Measurements from ENCODE around the gene ZNF638. TPM values are rescaled to one million over a fixed set of nuclear protein-coding genes. Genes with fewer than 3 reads are reported as not detected.

ZNF638 gene
- total RNA-seq, 1 experiment from 2014 or later = 80.8 TPM

GRCh38 chr2:71341645-71342044, 10.1 kb downstream of the ZNF638 start:
- no peak for ATAC-seq
- TF ChIP-seq CTCF (IDR thresholded peaks at IDR 0.05) (no peak), POLR2AphosphoS5 (IDR thresholded peaks at IDR 0.05; ENCODE audit: low read depth, low read length) (no peak), TCF7L2 (IDR thresholded peaks at IDR 0.05; ENCODE audit: low read depth, low read length) (no peak), REST (IDR thresholded peaks at IDR 0.05; ENCODE audit: insufficient read depth in 1 of 2, low read depth in 2 of 2, low read length in 1 of 2) (no peak), SIN3A (IDR thresholded peaks at IDR 0.05; ENCODE audit: borderline replicate concordance, insufficient read depth, low read depth, low read length) (no peak)
- intact Hi-C loops (cut with micrococcal nuclease; ENCODE audit: unreplicated experiment) (no loop called here), in situ Hi-C loops (cut with HindIII; ENCODE audit: low pct_unique_long_range_greater_than_20kb, low sequenced_read_pairs) (no loop called here)
- H3K27me3 ChIP-seq (ENCODE audit: control insufficient read depth, insufficient read depth, low read length) = no peaks in the 10 kb centered on the region
- no peaks in the 10 kb centered on the region for H3K36me3 ChIP-seq (ENCODE audit: control insufficient read depth, insufficient read depth, low read length)
- CTCF ChIA-PET = no interaction called here
- no TSS peak for BruUV-seq (replicated peaks)
- H3K27ac ChIP-seq (ENCODE audit: low read length) = no peak overlapping the region
- H3K4me3 ChIP-seq (ENCODE audit: low read depth in 2 of 2, low read length in 2 of 2) = no peak overlapping the region
- POLR2A ChIA-PET = no interaction called here
- no peak for DNase-seq (ENCODE audit: low read depth, low spot score)
- peaks cover 6% of the 10 kb centered on the region for H3K4me1 ChIP-seq (ENCODE audit: control insufficient read depth, insufficient read depth, low read length)
- H3K9me3 ChIP-seq (ENCODE audit: control insufficient read depth, insufficient read depth, low read depth, low read length) = no peaks in the 10 kb centered on the region

- CTCF ChIA-PET = no interaction called here
Observed at GRCh38 chr2:71346065-71346464, 14.5 kb downstream of the ZNF638 start.

More at GRCh38 chr2:71346065-71346464, 14.5 kb downstream of the ZNF638 start:
- intact Hi-C loops (cut with micrococcal nuclease; ENCODE audit: unreplicated experiment) = no loop called here
- H3K36me3 ChIP-seq (ENCODE audit: control insufficient read depth, insufficient read depth, low read length) = peaks cover 20% of the 10 kb centered on the region
- BruUV-seq (replicated peaks) = no TSS peak
- H3K4me1 ChIP-seq (ENCODE audit: control insufficient read depth, insufficient read depth, low read length) = no peaks in the 10 kb centered on the region
- no peak overlapping the region for H3K4me3 ChIP-seq (ENCODE audit: low read depth in 2 of 2, low read length in 2 of 2)
- ATAC-seq (no peak), DNase-seq (ENCODE audit: low read depth, low spot score) (no peak)
- H3K9me3 ChIP-seq (ENCODE audit: control insufficient read depth, insufficient read depth, low read depth, low read length) = no peaks in the 10 kb centered on the region
- TF ChIP-seq TCF7L2 (IDR thresholded peaks at IDR 0.05; ENCODE audit: low read depth, low read length) (no peak), POLR2AphosphoS5 (IDR thresholded peaks at IDR 0.05; ENCODE audit: low read depth, low read length) (no peak), SIN3A (IDR thresholded peaks at IDR 0.05; ENCODE audit: borderline replicate concordance, insufficient read depth, low read depth, low read length) (no peak), CTCF (IDR thresholded peaks at IDR 0.05) (no peak), REST (IDR thresholded peaks at IDR 0.05; ENCODE audit: insufficient read depth in 1 of 2, low read depth in 2 of 2, low read length in 1 of 2) (no peak)
- H3K27me3 ChIP-seq (ENCODE audit: control insufficient read depth, insufficient read depth, low read length) = no peaks in the 10 kb centered on the region
- POLR2A ChIA-PET = no interaction called here
- in situ Hi-C loops (cut with HindIII; ENCODE audit: low pct_unique_long_range_greater_than_20kb, low sequenced_read_pairs) = no loop called here
- H3K27ac ChIP-seq (ENCODE audit: low read length) = no peak overlapping the region

All from Panc1 (cell line).